ENCODE results near the gene NQO1. TPM values are rescaled to one million over a fixed set of nuclear protein-coding genes. Genes with fewer than 3 reads are reported as not detected.

Gene NQO1
- total and polyA plus RNA-seq, 10 donors = 9.2 to 70.6 (median 20.6) TPM

- Histone ChIP-seq H3K36me3 (peaks cover 0 to 76% (median 34%) of the 10 kb centered on the region in 6 donors), H3K4me1 (no peaks in the 10 kb centered on the region)
Observed at GRCh38 chr16:69663846-69664245, 62.5 kb downstream of the NQO1 start.

DNA sequence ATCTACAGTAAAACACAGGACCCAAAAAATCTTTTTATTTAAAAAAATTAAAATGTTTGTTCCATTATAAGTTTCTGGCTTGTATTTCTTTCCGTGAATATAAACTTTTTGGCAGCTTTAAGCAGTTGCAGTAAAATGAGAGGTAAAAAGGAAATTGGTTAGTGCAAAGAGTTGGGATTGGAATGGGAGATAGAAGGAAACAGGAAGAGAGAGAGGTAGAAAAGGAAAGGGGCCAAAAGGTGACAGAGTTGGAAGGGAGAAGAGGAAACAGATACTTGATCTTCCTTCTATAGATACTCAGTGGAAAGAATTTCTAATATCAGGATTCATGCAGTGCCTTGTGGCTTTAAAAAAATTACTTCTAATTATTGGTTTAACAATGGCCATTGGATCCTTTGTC, 63.5 kb downstream of the NQO1 start:
- intact Hi-C loops (cut with DNase I; ENCODE audit: low total_unique reads) = no loop called here
- peaks cover 0 to 76% (median 36%) of the 10 kb centered on the region in 6 donors for H3K36me3 ChIP-seq
- DNase-seq = no peak

More at GRCh38 chr16:69663846-69664245, 62.5 kb downstream of the NQO1 start:
- Histone ChIP-seq H3K27ac (no peak overlapping the region), H3K4me3 (no peak overlapping the region), H3K27me3 (replicated peaks in 1 of 7) (no peaks in the 10 kb centered on the region), H3K9me3 (no peaks in the 10 kb centered on the region)
- DNase-seq = no peak
- intact Hi-C loops (cut with DNase I; ENCODE audit: low total_unique reads) = no loop called here
- TF ChIP-seq POLR2A (IDR thresholded peaks at IDR 0.05) (no peak), CTCF (IDR thresholded peaks at IDR 0.05 in 8 of 11, conservative IDR thresholded peaks at IDR 0.05 in 3 of 11) (no peak), POLR2AphosphoS5 (IDR thresholded peaks at IDR 0.05) (no peak)

DNA sequence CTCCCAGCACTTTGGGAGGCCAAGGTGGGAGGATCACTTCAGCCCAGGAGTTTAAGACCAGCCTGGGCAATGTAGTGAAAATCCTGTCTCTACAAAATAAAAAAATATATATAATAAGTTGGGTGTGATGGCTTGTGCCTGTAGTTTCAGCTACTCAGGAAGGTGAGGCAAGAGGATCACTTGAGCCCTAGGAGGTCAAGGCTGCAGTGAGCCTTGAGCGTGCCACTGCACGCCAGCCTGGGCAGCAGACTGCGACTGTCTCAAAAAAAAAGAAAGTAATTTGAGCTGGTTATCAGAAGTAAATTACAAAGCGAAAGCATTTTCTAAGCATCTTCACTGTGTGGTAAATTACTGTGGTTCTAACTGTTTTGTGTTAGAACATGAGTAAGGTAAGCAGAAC, 66.2 kb downstream of the NQO1 start:
- Histone ChIP-seq H3K27me3 (replicated peaks in 1 of 7) (no peaks in the 10 kb centered on the region), H3K9me3 (no peaks in the 10 kb centered on the region), H3K36me3 (peaks cover 0 to 100% (median 58%) of the 10 kb centered on the region in 6 donors), H3K27ac (peak overlapping the region in 1 of 8 donors; percentile 5), H3K4me3 (no peak overlapping the region), H3K4me1 (no peaks in the 10 kb centered on the region)
- intact Hi-C loops (cut with DNase I; ENCODE audit: low total_unique reads) = no loop called here
- no peak for TF ChIP-seq POLR2A (IDR thresholded peaks at IDR 0.05)
- peak in 1 of 3 donors; percentile 21 for TF ChIP-seq POLR2AphosphoS5 (IDR thresholded peaks at IDR 0.05)
- 75 to 91% (median 85%) methylated on average over 4 of the region's 4 CpGs for WGBS, 5 donors
- peak; percentile 18 for DNase-seq

More for the DNA sequence above, 63.5 kb downstream of the NQO1 start:
- Histone ChIP-seq H3K4me3 (no peak overlapping the region), H3K4me1 (no peaks in the 10 kb centered on the region), H3K27ac (no peak overlapping the region), H3K27me3 (replicated peaks in 1 of 7) (no peaks in the 10 kb centered on the region), H3K9me3 (no peaks in the 10 kb centered on the region)
- no peak for TF ChIP-seq POLR2AphosphoS5 (IDR thresholded peaks at IDR 0.05)
- TF ChIP-seq CTCF (IDR thresholded peaks at IDR 0.05 in 8 of 11, conservative IDR thresholded peaks at IDR 0.05 in 3 of 11) = no peak
- TF ChIP-seq POLR2A (IDR thresholded peaks at IDR 0.05) = no peak
- WGBS, 5 donors = 60 to 86% (median 78%) methylated on average over 1 of the region's 1 CpG

Other genes starting within 250 kb of the NQO1 start
- 10 to 100 TPM; 50.5 to 96.8 (median 60.9) TPM for gene NFAT5, start 160.6 kb downstream of the NQO1 start, total RNA-seq
- gene NFAT5, start 160.6 kb downstream of the NQO1 start, polyA plus RNA-seq = 1 to 10 TPM in 2 of 3 donors, under 1 TPM in 1; 0.79 to 4.8 (median 1.0) TPM
- gene NOB1, start 28.4 kb upstream of the NQO1 start, total RNA-seq = 10 to 100 TPM; 39.1 to 44.7 (median 39.7) TPM
- 10 to 100 TPM; 35.1 to 48.8 (median 46.1) TPM for gene NOB1, start 28.4 kb upstream of the NQO1 start, polyA plus RNA-seq
- gene WWP2, start 35.8 kb upstream of the NQO1 start, total RNA-seq = 100 to 1,000 TPM in 1 of 7 donors, 10 to 100 TPM in 6; 57.4 to 109 (median 74.6) TPM
- gene WWP2, start 35.8 kb upstream of the NQO1 start, polyA plus RNA-seq = 10 to 100 TPM; 13.7 to 33.9 (median 18.9) TPM
- 1 to 10 TPM in 5 of 7 donors, under 1 TPM in 2; 0.47 to 5.3 (median 1.7) TPM for gene CLEC18A, start 224.8 kb upstream of the NQO1 start, total RNA-seq
- gene CLEC18A, start 224.8 kb upstream of the NQO1 start, polyA plus RNA-seq = 1 to 10 TPM in 2 of 3 donors, under 1 TPM in 1; 0.99 to 4.1 (median 1.3) TPM

Data from spleen (tissue), 11 donors.